T-cell (primary cell): ENCODE data around the gene KSR1. TPM values are rescaled to one million over a fixed set of nuclear protein-coding genes. Genes with fewer than 3 reads are reported as not detected.

Experiments
- ATAC-seq, 4 experiments: fragments of 200-7000 bp in 3 of 4; fragments of 150-1000 bp in 1 of 4; cut with Tn5 transposase; replicated peaks in 1 of 4; 1 replicate in 3 of 4; 2 replicates in 1 of 4; pipeline ENCODE4 v1.10.0; 2021; ENCODE audit warnings: moderate library complexity in 3 of 4, mild to moderate bottlenecking in 2 of 4, moderate number of reproducible peaks in 1 of 4
- CTCF ChIA-PET, 2 donors: fragments of 300-600 bp; sonication (Branson Sonifier 250); formaldehyde crosslinking; loops; one replicate each; lab custom pipeline; 2022; ENCODE audit warnings: antibody characterized with exemption in 2 of 2; lab: Charles Lee
- POLR2A ChIA-PET, 2 donors: fragments of 300-600 bp; sonication (Branson Sonifier 250); formaldehyde crosslinking; loops; one replicate each; lab custom pipeline; 2022; ENCODE audit warnings: antibody characterized with exemption in 2 of 2; lab: Charles Lee
- DNase-seq, 35 experiments: peaks; one replicate each; pipeline versions ENCODE4 v3.0.0 to v3.0.0-alpha.2; 2013 to 2023
- H3K27ac ChIP-seq: one replicate; pipeline ENCODE4 v1.5.1; 2013; ENCODE audit warnings: low read length
- H3K27me3 ChIP-seq, 2 experiments: replicated peaks in 1 of 2; 1 replicate in 1 of 2; 2 replicates in 1 of 2; pipeline versions ENCODE4 v1.6.1 to v1.7.0; 2013; ENCODE audit warnings: low read length in 1 of 2, mixed read lengths in 1 of 2; ENCODE audit not compliant: control insufficient read depth in 2 of 2, insufficient read depth in 2 of 2; ENCODE audit errors: extremely low read depth in 1 of 2
- H3K36me3 ChIP-seq, 2 donors: 1 replicate in 1 of 2; 2 replicates in 1 of 2; pipeline versions ENCODE4 v1.6.1 to v1.7.0; 2013; ENCODE audit warnings: low read length in 1 of 2; ENCODE audit not compliant: control insufficient read depth in 2 of 2, insufficient read depth in 1 of 2; ENCODE audit errors: extremely low read depth in 1 of 2
- H3K4me1 ChIP-seq, 2 experiments: 1 replicate in 1 of 2; 2 replicates in 1 of 2; pipeline versions ENCODE4 v1.6.1 to v1.7.0; 2013; ENCODE audit warnings: low read length in 2 of 2, mixed read lengths in 1 of 2; ENCODE audit not compliant: insufficient read depth in 2 of 2, control insufficient read depth in 1 of 2; ENCODE audit errors: extremely low read depth in 1 of 2
- H3K4me3 ChIP-seq, 2 donors: 1 replicate in 1 of 2; 2 replicates in 1 of 2; pipeline versions ENCODE4 v1.5.1 to v1.7.0; 2013; ENCODE audit warnings: mild to moderate bottlenecking in 2 of 2, low read length in 1 of 2, moderate library complexity in 1 of 2; ENCODE audit not compliant: control insufficient read depth in 1 of 2; ENCODE audit errors: extremely low read depth in 1 of 2
- H3K9me3 ChIP-seq: 2 replicates; pipeline ENCODE4 v1.7.0; 2013
- H3K27ac Mint-ChIP-seq, 2 donors: one replicate each; pipeline ENCODE4 v1.8.0; 2020 to 2021; ENCODE audit warnings: mild to moderate bottlenecking in 2 of 2, mixed read lengths in 2 of 2
- H3K27me3 Mint-ChIP-seq, 2 donors: one replicate each; pipeline ENCODE4 v1.8.0; 2021 to 2022; ENCODE audit warnings: mixed read lengths in 2 of 2
- H3K36me3 Mint-ChIP-seq: one replicate; pipeline ENCODE4 v1.8.0; 2021; ENCODE audit warnings: mixed read lengths
- H3K4me1 Mint-ChIP-seq, 3 donors: one replicate each; pipeline ENCODE4 v1.8.0; 2020 to 2022; ENCODE audit warnings: mixed read lengths in 3 of 3, mild to moderate bottlenecking in 1 of 3
- H3K4me3 Mint-ChIP-seq, 3 donors: one replicate each; pipeline ENCODE4 v1.8.0; 2020 to 2022; ENCODE audit warnings: mild to moderate bottlenecking in 3 of 3, mixed read lengths in 3 of 3, moderate library complexity in 3 of 3
- H3K9me3 Mint-ChIP-seq, 3 donors: one replicate each; pipeline ENCODE4 v1.8.0; 2020 to 2022; ENCODE audit warnings: mixed read lengths in 3 of 3
- WGBS: methylation state at CpG from one replicate; pipeline ENCODE4 v1.1.5; 2013; ENCODE audit warnings: missing lambda C conversion rate; ENCODE audit not compliant: insufficient coverage; 5-methylcytosine and 5-hydroxymethylcytosine counted together
- total RNA-seq, 35 experiments: library from RNA in 6 of 35; stranded (reverse) in 6 of 35; fragments of 120-200 nt in 1 of 35; gene quantifications; one replicate each; pipeline versions ENCODE4 v1.2.1 to v1.2.4 and lab custom pipeline; 2013 to 2026

Gene KSR1
- total RNA-seq, 5 donors from 2014 or later (not counting 1 experiment from before 2014, with no cell fraction given): 26.8 to 35.8 (median 27.6) TPM

DNA sequence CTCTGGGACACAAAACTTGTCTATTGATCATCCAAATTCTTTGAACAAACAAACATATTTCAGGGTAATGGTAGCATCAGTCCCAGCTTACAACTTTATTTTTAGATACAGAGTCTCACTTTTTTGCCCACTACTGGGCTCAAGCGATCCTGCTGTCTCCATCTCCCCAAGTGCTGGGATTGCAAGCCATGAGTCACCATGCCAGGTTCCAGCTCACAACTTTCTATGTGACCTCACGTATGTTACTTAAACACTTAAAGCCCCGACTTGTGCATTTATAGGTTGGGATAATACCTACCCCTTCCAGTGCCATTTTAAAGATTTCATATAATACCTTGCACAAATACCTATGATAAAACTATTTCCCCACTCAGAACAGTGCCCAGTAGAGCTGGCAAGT lies 42.0 kb upstream of the KSR1 start:
- H3K9me3 ChIP-seq: no peaks in the 10 kb centered on the region
- no peaks in the 10 kb centered on the region for H3K36me3 Mint-ChIP-seq
- no peak overlapping the region for H3K4me3 Mint-ChIP-seq
- ChIA-PET CTCF (no interaction called here), POLR2A (no interaction called here)
- no peak overlapping the region for H3K27ac Mint-ChIP-seq
- ATAC-seq (no peak), DNase-seq (no peak)
- 57% methylated on average over 1 of the region's 3 CpGs for WGBS
- H3K9me3 Mint-ChIP-seq: no peaks in the 10 kb centered on the region
- no peaks in the 10 kb centered on the region for H3K4me1 ChIP-seq
- H3K4me1 Mint-ChIP-seq: no peaks in the 10 kb centered on the region
- peaks cover 1 to 3% of the 10 kb centered on the region in 2 donors for H3K27me3 Mint-ChIP-seq
- no peaks in the 10 kb centered on the region for H3K36me3 ChIP-seq
- no peak overlapping the region for H3K4me3 ChIP-seq
- H3K27ac ChIP-seq: no peak overlapping the region
- H3K27me3 ChIP-seq: no peaks in the 10 kb centered on the region

DNA sequence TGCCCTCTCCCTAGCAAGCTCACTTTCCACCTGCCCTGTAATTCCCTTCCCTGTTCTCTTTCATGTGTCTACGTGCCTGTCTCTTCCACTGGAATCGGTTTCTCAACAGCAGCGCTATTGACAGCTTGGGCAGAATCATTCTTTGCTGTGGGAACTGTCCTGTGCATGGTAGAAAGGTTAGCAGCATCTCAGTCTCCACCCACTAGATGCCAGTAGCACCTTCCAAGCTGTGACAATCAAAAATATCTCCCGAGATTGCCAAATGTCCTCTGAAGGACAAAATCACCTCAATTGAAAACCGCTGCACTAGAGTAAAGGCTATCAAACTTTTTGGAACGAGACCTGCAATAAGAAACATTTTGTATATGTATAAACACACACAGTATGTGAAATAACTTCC lies 41.6 kb upstream of the KSR1 start:
- ATAC-seq (no peak), DNase-seq (no peak)
- H3K4me3 Mint-ChIP-seq: no peak overlapping the region
- Histone ChIP-seq H3K36me3 (no peaks in the 10 kb centered on the region), H3K9me3 (no peaks in the 10 kb centered on the region), H3K4me3 (no peak overlapping the region), H3K4me1 (no peaks in the 10 kb centered on the region), H3K27ac (no peak overlapping the region), H3K27me3 (no peaks in the 10 kb centered on the region)
- no CpG with 5 or more reads among the region's 6 CpGs for WGBS
- no peaks in the 10 kb centered on the region for H3K27me3 Mint-ChIP-seq
- no peaks in the 10 kb centered on the region for H3K36me3 Mint-ChIP-seq
- CTCF ChIA-PET: no interaction called here
- H3K27ac Mint-ChIP-seq: no peak overlapping the region
- POLR2A ChIA-PET: no interaction called here
- no peaks in the 10 kb centered on the region for H3K4me1 Mint-ChIP-seq
- H3K9me3 Mint-ChIP-seq: no peaks in the 10 kb centered on the region

DNA sequence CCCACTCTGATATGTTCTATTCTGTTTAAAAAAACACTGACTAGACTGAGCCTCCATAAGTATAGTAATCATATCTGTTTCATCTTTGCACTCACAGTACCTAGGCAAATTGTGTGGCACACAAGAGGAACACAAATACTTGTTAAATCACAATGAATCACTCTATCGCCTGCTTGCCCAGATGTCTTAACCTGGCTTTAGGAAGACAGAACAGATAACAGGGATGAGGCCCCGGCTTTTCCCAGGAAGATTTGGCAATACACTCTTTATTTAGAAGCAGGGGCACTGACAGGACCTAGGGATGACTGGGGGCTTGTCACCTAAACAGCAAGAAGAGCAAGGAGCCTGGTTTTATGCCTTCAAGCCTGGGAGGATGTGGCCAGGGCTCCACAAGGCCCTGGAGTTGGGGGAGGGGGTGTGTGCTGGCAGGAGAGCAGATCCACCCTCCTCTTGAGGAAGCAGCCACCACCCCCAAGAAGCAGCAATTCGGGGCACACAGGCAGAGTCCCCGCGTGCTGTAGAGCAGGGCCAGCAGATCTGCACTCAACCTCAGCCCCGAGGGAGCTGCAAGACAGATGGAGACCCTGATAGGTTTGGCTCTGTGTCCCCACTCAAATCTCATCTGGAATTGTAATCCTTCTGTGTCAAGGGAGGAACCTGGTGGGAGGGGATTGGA lies 41.0 kb upstream of the KSR1 start:
- POLR2A ChIA-PET: no interaction called here
- 65% methylated on average over 6 of the region's 6 CpGs for WGBS
- Mint-ChIP-seq H3K4me3 (no peak overlapping the region), H3K9me3 (no peaks in the 10 kb centered on the region), H3K4me1 (no peaks in the 10 kb centered on the region), H3K36me3 (no peaks in the 10 kb centered on the region), H3K27ac (no peak overlapping the region), H3K27me3 (no peaks in the 10 kb centered on the region)
- Histone ChIP-seq H3K9me3 (no peaks in the 10 kb centered on the region), H3K27me3 (no peaks in the 10 kb centered on the region), H3K36me3 (no peaks in the 10 kb centered on the region), H3K4me1 (no peaks in the 10 kb centered on the region), H3K27ac (no peak overlapping the region), H3K4me3 (no peak overlapping the region)
- ATAC-seq (no peak), DNase-seq (no peak)
- CTCF ChIA-PET: no interaction called here

DNA sequence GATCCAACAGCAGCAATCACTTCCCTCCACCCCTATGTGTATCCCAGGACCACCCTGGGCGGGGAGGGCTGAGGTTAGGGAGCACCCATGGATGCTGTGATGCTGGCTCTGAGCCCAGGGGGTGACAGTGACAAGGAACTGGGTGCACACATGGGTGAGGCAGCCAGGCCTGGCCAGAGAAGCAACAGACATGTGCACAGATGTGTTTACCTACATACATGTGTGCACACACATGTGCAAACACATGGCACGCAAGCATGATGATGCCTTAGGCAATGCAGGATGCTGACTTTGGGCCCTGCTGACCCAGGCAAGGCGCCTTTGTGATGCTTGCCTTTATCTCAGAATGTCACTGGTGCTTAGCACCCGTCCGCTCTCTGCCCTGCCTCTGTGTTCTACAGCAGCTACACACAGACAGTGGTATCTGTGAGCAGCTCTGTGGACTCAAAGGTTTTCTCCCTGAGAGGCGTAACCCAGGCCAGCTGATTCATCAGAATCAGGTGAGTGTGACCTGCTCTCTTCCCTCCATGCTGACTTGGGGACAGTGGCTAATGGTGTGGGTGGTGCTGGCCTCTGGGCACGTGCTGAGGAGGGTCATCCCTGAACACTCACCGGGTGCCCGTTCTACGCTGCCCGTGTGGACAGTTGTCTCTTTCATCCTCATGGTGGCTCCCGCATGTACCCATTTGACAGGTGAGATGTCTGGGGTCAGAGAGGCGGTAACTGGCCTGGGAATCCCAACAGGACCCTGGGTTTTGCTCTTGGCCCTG lies 38.5 kb upstream of the KSR1 start:
- no peak overlapping the region for H3K4me3 Mint-ChIP-seq
- DNase-seq (no peak), ATAC-seq (no peak)
- no peaks in the 10 kb centered on the region for H3K9me3 Mint-ChIP-seq
- no peak overlapping the region for H3K27ac Mint-ChIP-seq
- no peaks in the 10 kb centered on the region for H3K4me1 ChIP-seq
- H3K36me3 ChIP-seq: no peaks in the 10 kb centered on the region
- no peaks in the 10 kb centered on the region for H3K9me3 ChIP-seq
- H3K4me1 Mint-ChIP-seq: no peaks in the 10 kb centered on the region
- WGBS: 89% methylated on average over 12 of the region's 13 CpGs
- no peak overlapping the region for H3K4me3 ChIP-seq
- H3K27ac ChIP-seq: no peak overlapping the region
- no peaks in the 10 kb centered on the region for H3K36me3 Mint-ChIP-seq
- ChIA-PET POLR2A (no interaction called here), CTCF (no interaction called here)
- no peaks in the 10 kb centered on the region for H3K27me3 ChIP-seq
- no peaks in the 10 kb centered on the region for H3K27me3 Mint-ChIP-seq

DNA sequence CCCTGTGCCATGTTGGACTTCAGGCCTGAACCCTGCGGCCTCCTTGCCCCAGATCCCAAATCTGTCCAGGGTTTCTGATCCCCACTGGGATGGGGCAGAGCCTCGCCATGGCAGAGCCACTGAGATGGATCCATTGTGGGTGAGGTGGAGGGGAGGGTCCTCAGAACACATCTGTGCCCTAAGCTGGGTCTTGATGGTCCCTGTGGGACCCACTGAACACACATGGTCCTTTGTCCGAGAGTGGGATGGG lies 38.0 kb upstream of the KSR1 start:
- WGBS: 79% methylated on average over 3 of the region's 3 CpGs

GRCh38 chr17:27419156-27419555 lies 37.1 kb upstream of the KSR1 start:
- Mint-ChIP-seq H3K27me3 (no peaks in the 10 kb centered on the region), H3K36me3 (no peaks in the 10 kb centered on the region), H3K27ac (no peak overlapping the region), H3K9me3 (no peaks in the 10 kb centered on the region), H3K4me1 (no peaks in the 10 kb centered on the region), H3K4me3 (no peak overlapping the region)
- no peaks in the 10 kb centered on the region for H3K4me1 ChIP-seq
- H3K27me3 ChIP-seq: no peaks in the 10 kb centered on the region
- ATAC-seq (no peak), DNase-seq (no peak)
- CTCF ChIA-PET: no interaction called here
- H3K27ac ChIP-seq: no peak overlapping the region
- H3K36me3 ChIP-seq: no peaks in the 10 kb centered on the region
- H3K4me3 ChIP-seq: no peak overlapping the region
- POLR2A ChIA-PET: no interaction called here
- WGBS: 91% methylated on average over 4 of the region's 4 CpGs
- H3K9me3 ChIP-seq: no peaks in the 10 kb centered on the region

More for the DNA sequence above, 38.0 kb upstream of the KSR1 start:
- Histone ChIP-seq H3K27ac (no peak overlapping the region), H3K9me3 (no peaks in the 10 kb centered on the region), H3K27me3 (no peaks in the 10 kb centered on the region), H3K36me3 (no peaks in the 10 kb centered on the region), H3K4me1 (no peaks in the 10 kb centered on the region), H3K4me3 (no peak overlapping the region)
- Mint-ChIP-seq H3K4me1 (no peaks in the 10 kb centered on the region), H3K27me3 (no peaks in the 10 kb centered on the region), H3K27ac (no peak overlapping the region), H3K4me3 (no peak overlapping the region), H3K9me3 (no peaks in the 10 kb centered on the region), H3K36me3 (no peaks in the 10 kb centered on the region)
- CTCF ChIA-PET: no interaction called here
- no peak for ATAC-seq
- DNase-seq: no peak
- POLR2A ChIA-PET: no interaction called here
